Muscle of leg (tissue), 11 donors: ENCODE data around the gene ISG15. TPM values are rescaled to one million over a fixed set of nuclear protein-coding genes. Genes with fewer than 3 reads are reported as not detected.

ENCODE experiments used
- DNase-seq: peaks from one replicate; pipeline ENCODE4 v3.0.0; 2013
- H3K27ac ChIP-seq: one replicate; pipeline ENCODE4 v1.5.1; 2013; ENCODE audit warnings: mild to moderate bottlenecking, low read length, control low read depth
- H3K27me3 ChIP-seq: one replicate; pipeline ENCODE4 v1.6.1; 2013; ENCODE audit warnings: low read length; ENCODE audit not compliant: control insufficient read depth, insufficient read depth
- H3K36me3 ChIP-seq: one replicate; pipeline ENCODE4 v1.6.1; 2013; ENCODE audit warnings: low read length; ENCODE audit not compliant: control insufficient read depth, insufficient read depth
- H3K4me1 ChIP-seq: one replicate; pipeline ENCODE4 v1.6.1; 2013; ENCODE audit warnings: low read length; ENCODE audit not compliant: control insufficient read depth, insufficient read depth
- H3K4me3 ChIP-seq: one replicate; pipeline ENCODE4 v1.5.1; 2013; ENCODE audit warnings: low read length, control low read depth
- H3K9me3 ChIP-seq: replicated peaks from 2 replicates; pipeline ENCODE4 v1.6.1; 2013; ENCODE audit warnings: low read depth, low read length; ENCODE audit not compliant: control insufficient read depth
- WGBS: methylation state at CpG from one replicate; pipeline ENCODE4 v1.1.5; 2013; ENCODE audit warnings: missing lambda C conversion rate; ENCODE audit not compliant: insufficient coverage; 5-methylcytosine and 5-hydroxymethylcytosine counted together
- polyA plus RNA-seq, 8 donors: library from polyadenylated mRNA; unstranded; fragments of 120-200 nt; gene quantifications; one replicate each; pipeline versions ENCODE4 v1.2.1 to v1.2.3, GENCODE V29; 2013; ENCODE audit warnings: inconsistent platforms in 1 of 8, low replicate concordance in 1 of 8; ENCODE audit not compliant: insufficient read length in 8 of 8, insufficient read depth in 1 of 8
- total RNA-seq: library from RNA; stranded (reverse); fragments of 120-200 nt; gene quantifications from one replicate; pipeline ENCODE4 v1.2.4, GENCODE V29; 2013

Gene ISG15
- total and polyA plus RNA-seq, 9 donors: 8.2 to 18.8 (median 12.6) TPM

- Histone ChIP-seq H3K27ac (no peak overlapping the region), H3K9me3 (no peaks in the 10 kb centered on the region), H3K4me1 (peaks cover 15% of the 10 kb centered on the region), H3K27me3 (peaks cover 33% of the 10 kb centered on the region), H3K36me3 (peaks cover 32% of the 10 kb centered on the region), H3K4me3 (peak overlapping the region; percentile 41)
- under 1% methylated on average over 74 of the region's 99 CpGs for WGBS
- peak; percentile 78 for DNase-seq
Observed at GRCh38 chr1:1040004-1040991, 27.0 kb downstream of the ISG15 start.

- Histone ChIP-seq H3K4me3 (no peak overlapping the region), H3K27me3 (peaks cover 29% of the 10 kb centered on the region)
Observed at GRCh38 chr1:1041092-1041523, 27.8 kb downstream of the ISG15 start.

GRCh38 chr1:1041873-1042272, 28.6 kb downstream of the ISG15 start:
- Histone ChIP-seq H3K4me1 (peaks cover 15% of the 10 kb centered on the region), H3K9me3 (no peaks in the 10 kb centered on the region), H3K36me3 (peaks cover 41% of the 10 kb centered on the region)

More at GRCh38 chr1:1041092-1041523, 27.8 kb downstream of the ISG15 start:
- peaks cover 40% of the 10 kb centered on the region for H3K36me3 ChIP-seq
- peaks cover 15% of the 10 kb centered on the region for H3K4me1 ChIP-seq
- H3K27ac ChIP-seq: no peak overlapping the region
- no peaks in the 10 kb centered on the region for H3K9me3 ChIP-seq
- 26% methylated on average over 44 of the region's 60 CpGs for WGBS
- no peak for DNase-seq

GRCh38 chr1:1042835-1043234, 29.5 kb downstream of the ISG15 start:
- H3K4me1 ChIP-seq: peaks cover 15% of the 10 kb centered on the region
- no peak overlapping the region for H3K27ac ChIP-seq
- H3K27me3 ChIP-seq: peaks cover 28% of the 10 kb centered on the region
- H3K9me3 ChIP-seq: no peaks in the 10 kb centered on the region
- no peak for DNase-seq
- H3K4me3 ChIP-seq: no peak overlapping the region
- 70% methylated on average over 10 of the region's 10 CpGs for WGBS
- peaks cover 45% of the 10 kb centered on the region for H3K36me3 ChIP-seq

More at GRCh38 chr1:1041873-1042272, 28.6 kb downstream of the ISG15 start:
- H3K27me3 ChIP-seq: peaks cover 29% of the 10 kb centered on the region
- 90% methylated on average over 24 of the region's 25 CpGs for WGBS
- no peak for DNase-seq
- H3K4me3 ChIP-seq: no peak overlapping the region
- H3K27ac ChIP-seq: no peak overlapping the region

- Histone ChIP-seq H3K9me3 (no peaks in the 10 kb centered on the region), H3K27ac (no peak overlapping the region), H3K4me3 (no peak overlapping the region), H3K27me3 (peaks cover 22% of the 10 kb centered on the region), H3K4me1 (peaks cover 15% of the 10 kb centered on the region), H3K36me3 (peaks cover 45% of the 10 kb centered on the region)
- no peak for DNase-seq
- 95% methylated on average over 25 of the region's 27 CpGs for WGBS
Observed at GRCh38 chr1:1043411-1043810, 30.1 kb downstream of the ISG15 start.

- WGBS: 87% methylated on average over 33 of the region's 33 CpGs
Observed at GRCh38 chr1:1043921-1044320, 30.6 kb downstream of the ISG15 start.

GRCh38 chr1:1044455-1045078, 31.3 kb downstream of the ISG15 start:
- H3K4me1 ChIP-seq: peaks cover 10% of the 10 kb centered on the region
- peaks cover 11% of the 10 kb centered on the region for H3K27me3 ChIP-seq
- H3K36me3 ChIP-seq: peaks cover 50% of the 10 kb centered on the region
- no peak overlapping the region for H3K4me3 ChIP-seq
- WGBS: 79% methylated on average over 32 of the region's 34 CpGs
- H3K9me3 ChIP-seq: no peaks in the 10 kb centered on the region
- no peak for DNase-seq
- H3K27ac ChIP-seq: no peak overlapping the region

More at GRCh38 chr1:1043921-1044320, 30.6 kb downstream of the ISG15 start:
- Histone ChIP-seq H3K4me1 (peaks cover 15% of the 10 kb centered on the region), H3K27ac (no peak overlapping the region), H3K9me3 (no peaks in the 10 kb centered on the region), H3K4me3 (no peak overlapping the region), H3K27me3 (peaks cover 17% of the 10 kb centered on the region), H3K36me3 (peaks cover 45% of the 10 kb centered on the region)
- DNase-seq: no peak

- Histone ChIP-seq H3K36me3 (peaks cover 54% of the 10 kb centered on the region), H3K27me3 (peaks cover 5% of the 10 kb centered on the region), H3K4me3 (no peak overlapping the region), H3K9me3 (no peaks in the 10 kb centered on the region), H3K4me1 (peaks cover 5% of the 10 kb centered on the region), H3K27ac (no peak overlapping the region)
- WGBS: 92% methylated on average over 23 of the region's 23 CpGs
- no peak for DNase-seq
Observed at GRCh38 chr1:1045129-1045528, 31.8 kb downstream of the ISG15 start.

GRCh38 chr1:1046243-1046642, 32.9 kb downstream of the ISG15 start:
- 92% methylated on average over 17 of the region's 20 CpGs for WGBS

GRCh38 chr1:1046767-1047166, 33.5 kb downstream of the ISG15 start:
- Histone ChIP-seq H3K9me3 (no peaks in the 10 kb centered on the region), H3K4me1 (no peaks in the 10 kb centered on the region), H3K27ac (no peak overlapping the region), H3K27me3 (no peaks in the 10 kb centered on the region), H3K4me3 (no peak overlapping the region), H3K36me3 (peaks cover 60% of the 10 kb centered on the region)
- 94% methylated on average over 26 of the region's 26 CpGs for WGBS
- no peak for DNase-seq

More at GRCh38 chr1:1046243-1046642, 32.9 kb downstream of the ISG15 start:
- H3K4me3 ChIP-seq: no peak overlapping the region
- H3K36me3 ChIP-seq: peaks cover 55% of the 10 kb centered on the region
- no peaks in the 10 kb centered on the region for H3K27me3 ChIP-seq
- no peaks in the 10 kb centered on the region for H3K9me3 ChIP-seq
- H3K4me1 ChIP-seq: no peaks in the 10 kb centered on the region
- no peak overlapping the region for H3K27ac ChIP-seq
- DNase-seq: no peak
